B cell (primary cell): Measurements from ENCODE around the gene TARS2. TPM values are rescaled to one million over a fixed set of nuclear protein-coding genes. Genes with fewer than 3 reads are reported as not detected.

Experiments
- ATAC-seq: fragments of 200-7000 bp; cut with Tn5 transposase; one replicate; pipeline ENCODE4 v1.10.0; 2021; ENCODE audit warnings: low read depth, mild to moderate bottlenecking, moderate number of reproducible peaks, moderate library complexity
- CTCF ChIA-PET: fragments of 350-600 bp; sonication (Branson Sonifier 250); formaldehyde crosslinking; loops from one replicate; lab custom pipeline; 2021; ENCODE audit warnings: antibody characterized with exemption, inconsistent platforms; lab: Charles Lee
- POLR2A ChIA-PET: fragments of 350-600 bp; sonication (Branson Sonifier 250); formaldehyde crosslinking; loops from one replicate; lab custom pipeline; 2021; ENCODE audit warnings: antibody characterized with exemption; lab: Charles Lee
- DNase-seq: peaks from one replicate; pipeline ENCODE4 v3.0.0; 2013
- H2AFZ ChIP-seq: 2 replicates; pipeline ENCODE4 v1.6.1; 2012; ENCODE audit warnings: mild to moderate bottlenecking, low read depth, low read length; ENCODE audit not compliant: insufficient read depth, poor library complexity, severe bottlenecking
- H3K27ac ChIP-seq, 2 donors: 1 replicate in 1 of 2; 2 replicates in 1 of 2; pipeline ENCODE4 v1.5.1; 2012 to 2013; ENCODE audit warnings: low read length in 2 of 2, mild to moderate bottlenecking in 2 of 2, moderate library complexity in 1 of 2
- H3K27me3 ChIP-seq, 4 experiments: fragments of 200-600 bp in 1 of 4; sonication (generic) in 1 of 4; replicated peaks in 1 of 4; 1 replicate in 2 of 4; 2 replicates in 2 of 4; pipeline versions ENCODE4 v1.6.1 to v1.7.0; 2013 to 2016; ENCODE audit warnings: low read length in 3 of 4, mild to moderate bottlenecking in 2 of 4, mixed read lengths in 1 of 4, moderate library complexity in 1 of 4; ENCODE audit not compliant: insufficient read depth in 4 of 4, control insufficient read depth in 3 of 4; ENCODE audit errors: control extremely low read depth in 1 of 4
- H3K36me3 ChIP-seq, 2 experiments: replicated peaks in 1 of 2; 1 replicate in 1 of 2; 2 replicates in 1 of 2; pipeline versions ENCODE4 v1.6.1 to v1.7.1; 2013; ENCODE audit warnings: low read length in 1 of 2; ENCODE audit not compliant: insufficient read depth in 2 of 2, control insufficient read depth in 1 of 2; ENCODE audit errors: control extremely low read depth in 1 of 2, extremely low read depth in 1 of 2
- H3K4me1 ChIP-seq, 2 donors: fragments of 200-600 bp in 1 of 2; sonication (generic) in 1 of 2; 1 replicate in 1 of 2; 2 replicates in 1 of 2; pipeline versions ENCODE4 v1.5.1 to v1.6.1; 2013 to 2017; ENCODE audit warnings: low read length in 2 of 2; ENCODE audit not compliant: control insufficient read depth in 2 of 2, insufficient read depth in 2 of 2
- H3K4me2 ChIP-seq: replicated peaks from 2 replicates; pipeline ENCODE3; 2012; ENCODE audit warnings: mild to moderate bottlenecking, low read depth, low read length; ENCODE audit not compliant: poor library complexity, severe bottlenecking
- H3K4me3 ChIP-seq, 5 experiments: fragments of 200-600 bp in 1 of 5; sonication (generic) in 1 of 5; 1 replicate in 3 of 5; 2 replicates in 2 of 5; pipeline versions ENCODE4 v1.5.1 to v1.7.0; 2011 to 2016; ENCODE audit warnings: low read length in 4 of 5, mild to moderate bottlenecking in 4 of 5, low read depth in 2 of 5, control low read depth in 1 of 5, moderate library complexity in 1 of 5; ENCODE audit not compliant: insufficient read depth in 1 of 5; ENCODE audit errors: control extremely low read depth in 1 of 5, extremely low read depth in 1 of 5
- H3K79me2 ChIP-seq: fragments of 200-600 bp; sonication (generic); one replicate; pipeline ENCODE4 v1.6.0; 2016; ENCODE audit warnings: low read length; ENCODE audit not compliant: control insufficient read depth, insufficient read depth
- H3K9ac ChIP-seq: fragments of 200-600 bp; sonication (generic); 2 replicates; pipeline ENCODE4 v1.6.1; 2017; ENCODE audit warnings: mild to moderate bottlenecking, low read length, moderate library complexity
- H3K9me3 ChIP-seq, 3 donors: one replicate each; pipeline versions ENCODE4 v1.6.1 to v1.7.1; 2013; ENCODE audit warnings: low read length in 2 of 3; ENCODE audit not compliant: control insufficient read depth in 2 of 3, insufficient read depth in 1 of 3; ENCODE audit errors: control extremely low read depth in 1 of 3
- H4K20me1 ChIP-seq: 2 replicates; pipeline ENCODE4 v1.6.0; 2012; ENCODE audit warnings: mild to moderate bottlenecking, low read length; ENCODE audit not compliant: insufficient read depth, control insufficient read depth, poor library complexity, severe bottlenecking
- H3K27ac Mint-ChIP-seq: one replicate; pipeline ENCODE4 v1.8.0; 2021; ENCODE audit warnings: mixed read lengths
- H3K27me3 Mint-ChIP-seq: one replicate; pipeline ENCODE4 v1.8.0; 2021; ENCODE audit warnings: mixed read lengths
- H3K4me1 Mint-ChIP-seq: one replicate; pipeline ENCODE4 v1.8.0; 2021; ENCODE audit warnings: mixed read lengths
- H3K4me3 Mint-ChIP-seq: one replicate; pipeline ENCODE4 v1.8.0; 2021; ENCODE audit warnings: mixed read lengths
- H3K9me3 Mint-ChIP-seq: one replicate; pipeline ENCODE4 v1.8.0; 2022; ENCODE audit warnings: mixed read lengths; ENCODE audit not compliant: insufficient read depth
- CTCF ChIP-seq: fragments of 200-600 bp; IDR thresholded peaks from one replicate; pipeline ENCODE4 v1.8.0; 2022; ENCODE audit warnings: antibody characterized with exemption, mild to moderate bottlenecking
- EZH2 ChIP-seq: IDR thresholded peaks from 2 replicates; pipeline ENCODE4 v1.6.1; 2012; ENCODE audit warnings: borderline replicate concordance, low read depth, mild to moderate bottlenecking, moderate library complexity, low read length; ENCODE audit not compliant: insufficient read depth, poor library complexity, severe bottlenecking
- WGBS: methylation state at CpG from one replicate; pipeline ENCODE4 v1.1.5; 2013; ENCODE audit warnings: missing lambda C conversion rate; ENCODE audit not compliant: insufficient coverage; 5-methylcytosine and 5-hydroxymethylcytosine counted together
- intact Hi-C: fragments of 100-400 bp; cut with micrococcal nuclease; formaldehyde crosslinking; loops from one replicate; pipeline ENCODE4 v1.10.0; 2022
- polyA plus RNA-seq: library from polyadenylated mRNA; depleted of rRNA; stranded (reverse); fragments of >200 nt; gene quantifications from 2 replicates; pipeline ENCODE4 v1.2.3, GENCODE V29; 2012
- total RNA-seq, 2 donors: library from RNA; stranded (reverse); fragments of 120-200 nt in 1 of 2; gene quantifications; 1 replicate in 1 of 2; 2 replicates in 1 of 2; pipeline versions ENCODE4 v1.2.3 to v1.2.4, GENCODE V29; 2013 to 2022

The TARS2 gene
- total and polyA plus RNA-seq, 2 donors (not counting 1 experiment from before 2014, with no cell fraction given) = 42.2 to 53.6 TPM

- WGBS = 89% methylated on average over 7 of the region's 10 CpGs
- H3K27me3 Mint-ChIP-seq = no peaks in the 10 kb centered on the region
- H3K27ac Mint-ChIP-seq = no peak overlapping the region
Observed at GRCh38 chr1:150472601-150473200, 14.5 kb upstream of the TARS2 start.

More at GRCh38 chr1:150472601-150473200, 14.5 kb upstream of the TARS2 start:
- H2AFZ ChIP-seq = no peak overlapping the region
- H3K79me2 ChIP-seq = no peaks in the 10 kb centered on the region
- H3K27ac ChIP-seq = no peak overlapping the region
- no peaks in the 10 kb centered on the region for H3K27me3 ChIP-seq
- Mint-ChIP-seq H3K4me3 (no peak overlapping the region), H3K4me1 (no peaks in the 10 kb centered on the region), H3K9me3 (no peaks in the 10 kb centered on the region)
- CTCF ChIA-PET = no interaction called here
- no peaks in the 10 kb centered on the region for H3K4me1 ChIP-seq
- no peaks in the 10 kb centered on the region for H3K9me3 ChIP-seq
- peaks cover 12 to 42% of the 10 kb centered on the region in 2 experiments for H3K36me3 ChIP-seq
- no peak for TF ChIP-seq CTCF
- no peak for TF ChIP-seq EZH2
- DNase-seq (no peak), ATAC-seq (no peak)
- H4K20me1 ChIP-seq = no peaks in the 10 kb centered on the region
- intact Hi-C loops = no loop called here
- H3K4me2 ChIP-seq = no peak overlapping the region
- no peak overlapping the region for H3K4me3 ChIP-seq
- POLR2A ChIA-PET = no interaction called here
- no peak overlapping the region for H3K9ac ChIP-seq
